Spleen (tissue), 7 donors: ENCODE measurements around the gene GPATCH11.

Experiments
- CTCF ChIP-seq, 11 experiments: fragments of 200-600 bp in 7 of 11; fragments of 450-650 bp in 4 of 11; sonication (generic) in 4 of 11; IDR thresholded peaks in 8 of 11; conservative IDR thresholded peaks in 3 of 11; 1 replicate in 7 of 11; 2 replicates in 4 of 11; pipeline versions ENCODE4 v1.4.0 to v1.8.0; 2016 to 2021; ENCODE audit warnings: antibody characterized with exemption in 11 of 11, inconsistent platforms in 4 of 11, mild to moderate bottlenecking in 1 of 11
- POLR2A ChIP-seq, 3 donors: fragments of 450-650 bp; IDR thresholded peaks; one replicate each; pipeline ENCODE4 v1.5.1; 2017; ENCODE audit warnings: antibody characterized with exemption in 3 of 3, mild to moderate bottlenecking in 1 of 3
- POLR2AphosphoS5 ChIP-seq, 3 donors: sonication (generic); formaldehyde crosslinking; IDR thresholded peaks; one replicate each; pipeline ENCODE4 v1.5.1; 2017; ENCODE audit warnings: antibody characterized with exemption in 3 of 3
- donor health status: DM: no; HTN: no; CAD: no; lungs with moderate emphysema.
- donor health status: DM: no; HTN: no; CAD: no.
- donor health status: DM: no; HTN: no; CAD: no.

GRCh38 chr2:37142546-37142945, 58.2 kb downstream of the GPATCH11 start:
- TF ChIP-seq CTCF (IDR thresholded peaks at IDR 0.05 in 8 of 11, conservative IDR thresholded peaks at IDR 0.05 in 3 of 11) (no peak), POLR2A (IDR thresholded peaks at IDR 0.05) (no peak), POLR2AphosphoS5 (IDR thresholded peaks at IDR 0.05) (no peak)
